ENCODE data around the gene ADARB2.

GRCh38 chr10:1147810-1148209 lies 589.5 kb downstream of the ADARB2 start:
- no peak for TF ChIP-seq CTCF (IDR thresholded peaks at IDR 0.05)
- TF ChIP-seq POLR2AphosphoS5 (IDR thresholded peaks at IDR 0.05): no peak
- TF ChIP-seq EP300 (IDR thresholded peaks at IDR 0.05): no peak

Measured in esophagus muscularis mucosa (tissue), 4 donors.